NOMO-1 (cell line): ENCODE data around the gene ENG.
"Not testable (repeated sequence)": the region's sequence is repeated elsewhere in the genome, so short reads cannot be mapped to it uniquely, and the experiment has no call there.

Experiments used
- DNase-seq, 2 experiments: peaks; one replicate each; lab custom pipeline; 2025; ENCODE audit not compliant: unreplicated experiment in 2 of 2; lab: John Stamatoyannopoulos, UW

Gene ENG

GRCh38 chr9:127854184-127854806, at the start of gene ENG:
Gene ENG, minus strand, starts transcription at chr9:127854658. Its CDS starts 303 bp downstream, at chr9:127854355.
- peak in 1 of 2 experiments; percentile 29 for DNase-seq

GRCh38 chr9:127903557-127904475, 49.4 kb upstream of the ENG start:
- DNase-seq, result peak; percentile 66 to 82

GRCh38 chr9:127899128-127899943, 44.9 kb upstream of the ENG start, which contains the start of gene ST6GALNAC6:
Gene ST6GALNAC6, minus strand, starts transcription at chr9:127899603. Its CDS starts 1,622 bp downstream, at chr9:127897981.
- DNase-seq, result peak; percentile 44 to 72

- no peak for DNase-seq
Observed at GRCh38 chr9:127898433-127899127, 44.1 kb upstream of the ENG start.

- DNase-seq, result peak; percentile 62 to 70
Observed at GRCh38 chr9:127897193-127897692, 42.8 kb upstream of the ENG start.

- no peak for DNase-seq
Observed at GRCh38 chr9:127896395-127897192, 42.1 kb upstream of the ENG start.

- no peak for DNase-seq
Observed at GRCh38 chr9:127895811-127896210, 41.4 kb upstream of the ENG start.

- DNase-seq, result no peak
Observed at GRCh38 chr9:127893392-127893791, 38.9 kb upstream of the ENG start.

- DNase-seq, result no peak
Observed at GRCh38 chr9:127892831-127893230, 38.4 kb upstream of the ENG start.

GRCh38 chr9:127890053-127890452, 35.6 kb upstream of the ENG start:
- DNase-seq, result no peak

GRCh38 chr9:127887792-127888191, 33.3 kb upstream of the ENG start:
- no peak for DNase-seq

- no peak for DNase-seq
Observed at GRCh38 chr9:127886401-127886972, 32.0 kb upstream of the ENG start.

GRCh38 chr9:127885508-127886281, 31.2 kb upstream of the ENG start:
- DNase-seq, result no peak

- DNase-seq, result no peak
Observed at GRCh38 chr9:127884976-127885490, 30.6 kb upstream of the ENG start.

GRCh38 chr9:127884427-127884911, 30.0 kb upstream of the ENG start:
- no peak for DNase-seq

GRCh38 chr9:127883959-127884358, 29.5 kb upstream of the ENG start:
- no peak for DNase-seq

- not testable (repeated sequence) for DNase-seq
Observed at GRCh38 chr9:127881715-127882114, 27.3 kb upstream of the ENG start.

GRCh38 chr9:127880143-127880542, 25.7 kb upstream of the ENG start:
- no peak for DNase-seq
